ENCODE results near the gene MSTO1.
A peak's percentile ranks its signal among the peaks of the same experiment; 100 is the strongest.
"Not testable (repeated sequence)": the region's sequence is repeated elsewhere in the genome, so short reads cannot be mapped to it uniquely, and the experiment has no call there.

The MSTO1 gene

GRCh38 chr1:155622191-155622590, 12.2 kb downstream of the MSTO1 start:
- DNase-seq: no peak

DNA sequence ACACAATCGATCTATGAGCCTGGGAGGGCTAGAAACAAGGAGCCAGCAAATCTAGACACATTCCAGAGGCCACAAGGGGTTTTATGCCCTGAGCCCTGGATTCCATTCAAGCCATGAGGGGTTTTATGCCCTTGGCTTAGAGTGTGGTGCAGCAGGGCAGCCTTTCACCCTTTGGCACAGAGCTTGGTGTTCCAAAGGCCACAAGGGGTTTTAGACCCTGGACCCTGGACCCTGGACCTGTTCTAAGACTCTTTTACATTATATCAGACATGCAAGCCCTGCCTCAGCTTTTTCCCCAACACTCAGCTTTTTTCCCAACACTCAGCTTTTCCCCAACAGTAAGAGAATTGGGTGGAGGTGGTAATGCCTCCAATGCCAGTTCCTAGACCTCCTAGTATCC, 13.3 kb downstream of the MSTO1 start:
- DNase-seq: no peak

- DNase-seq: not testable (repeated sequence)
Measured at GRCh38 chr1:155626428-155626827, 16.4 kb downstream of the MSTO1 start.

- no peak for DNase-seq
Measured at GRCh38 chr1:155636397-155637153, 26.6 kb downstream of the MSTO1 start.

GRCh38 chr1:155640367-155640766, 30.3 kb downstream of the MSTO1 start:
- DNase-seq: no peak

GRCh38 chr1:155642559-155643180, 32.7 kb downstream of the MSTO1 start:
- DNase-seq: not testable (repeated sequence)

DNA sequence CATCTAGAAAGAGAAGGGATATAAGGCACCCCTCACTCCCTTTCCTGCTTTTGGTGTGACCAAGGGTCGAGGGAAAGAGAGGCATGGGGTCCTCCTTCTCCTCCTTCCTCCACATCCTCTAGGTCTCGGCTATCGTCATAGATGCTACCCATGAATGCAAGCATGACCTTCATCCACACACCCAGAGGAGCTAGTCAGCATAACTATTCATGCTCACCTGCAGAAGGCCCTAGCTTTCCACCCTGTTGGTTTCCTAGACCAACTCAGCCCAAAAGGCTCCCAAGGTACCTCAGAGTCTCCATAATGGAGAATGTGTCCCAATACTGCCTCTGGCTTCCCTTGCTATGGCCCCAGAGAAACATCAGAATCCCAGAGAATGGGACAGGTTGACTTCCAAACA, 33.2 kb downstream of the MSTO1 start:
- DNase-seq: no peak

GRCh38 chr1:155645034-155645598, 35.1 kb downstream of the MSTO1 start:
- DNase-seq: peak; percentile 73

GRCh38 chr1:155645648-155646047, 35.6 kb downstream of the MSTO1 start:
- no peak for DNase-seq

GRCh38 chr1:155646307-155646706, 36.3 kb downstream of the MSTO1 start:
- no peak for DNase-seq

DNA sequence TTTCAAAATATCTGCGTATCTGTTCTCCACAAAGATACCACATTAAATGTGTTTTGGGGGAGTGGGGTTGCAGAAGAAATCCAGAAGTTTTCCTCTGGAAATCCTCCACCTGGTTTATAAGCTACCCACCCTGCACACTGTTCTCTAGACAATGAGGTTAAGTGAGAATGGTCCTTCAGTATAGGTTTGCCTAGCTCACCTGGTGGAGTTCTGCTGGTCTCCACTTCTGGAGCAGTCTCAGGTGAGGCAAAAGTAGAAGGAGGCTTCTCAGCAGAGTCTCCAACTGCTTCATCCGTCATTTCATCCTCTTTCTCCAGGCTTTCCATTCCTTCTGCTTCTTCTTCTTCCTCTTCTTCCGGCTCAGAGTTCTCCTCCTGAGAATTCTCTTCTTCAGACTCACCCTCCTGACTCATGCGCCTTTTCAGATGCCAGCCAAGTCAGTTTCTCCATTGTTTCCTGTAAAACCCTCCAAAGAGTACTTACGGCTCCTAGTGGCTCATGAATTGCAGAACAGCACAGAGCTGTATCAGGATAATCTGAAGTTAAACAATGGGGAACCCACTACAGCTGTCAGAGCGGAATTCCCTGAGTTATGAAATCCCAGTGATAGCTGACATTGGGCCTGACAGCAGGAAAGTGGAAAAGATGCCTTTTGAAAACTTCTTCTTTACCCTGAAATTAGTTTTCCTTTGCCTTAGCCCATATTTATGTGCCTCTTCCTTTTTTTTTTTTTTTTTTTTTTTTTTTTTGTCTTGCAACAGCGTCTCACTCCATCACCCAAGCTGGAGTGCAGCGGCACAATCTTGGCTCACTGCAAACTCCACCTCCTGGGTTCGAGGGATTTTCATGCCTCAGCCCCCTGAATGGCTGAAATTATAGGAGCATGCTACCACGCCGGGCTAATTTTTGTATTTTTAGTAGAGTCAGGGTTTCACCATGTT, 38.5 kb downstream of the MSTO1 start:
- DNase-seq: peak; percentile 47

DNA sequence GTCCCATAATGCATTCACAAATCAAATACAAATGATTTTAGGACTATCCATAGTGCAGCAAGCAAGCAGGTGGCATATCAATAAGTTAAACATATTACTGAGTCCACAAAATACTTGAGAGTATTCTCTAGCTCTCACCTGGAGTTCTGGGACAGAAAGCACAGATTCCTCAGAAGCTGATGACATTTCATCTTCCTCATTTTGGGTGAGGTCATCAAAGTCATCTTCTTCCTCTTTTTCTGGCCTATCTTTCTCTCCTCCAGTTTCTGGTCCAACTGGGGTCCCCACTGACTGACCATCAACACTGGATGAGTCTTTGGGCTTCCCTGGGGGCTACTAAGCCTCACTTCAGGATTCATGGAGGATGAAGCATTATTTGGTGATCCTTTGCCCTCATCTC, 39.7 kb downstream of the MSTO1 start:
- no peak for DNase-seq

DNA sequence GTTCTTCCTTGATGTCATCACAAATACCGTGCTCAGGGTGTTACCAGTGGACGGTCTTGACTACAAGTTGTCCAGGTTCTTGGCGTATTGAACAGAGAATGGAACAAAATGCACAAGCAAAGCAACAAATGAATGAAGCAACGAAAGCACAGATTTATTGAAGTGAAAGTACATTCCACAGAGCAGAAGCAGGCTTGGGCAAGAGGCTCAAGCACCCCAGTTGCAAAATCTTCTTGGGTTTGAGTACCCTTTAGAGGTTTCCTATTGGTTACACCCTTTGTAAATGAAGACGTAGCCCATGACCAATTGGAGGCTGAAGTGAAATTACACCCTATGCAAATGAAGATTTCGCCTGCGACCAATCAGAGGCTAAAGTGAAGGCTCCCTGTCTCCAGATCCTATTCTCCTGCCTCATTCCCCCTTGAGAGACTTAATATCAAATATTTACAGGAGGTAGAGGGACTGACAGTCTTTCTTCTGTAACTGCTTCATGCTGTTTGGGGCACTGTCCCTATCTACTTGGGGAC, 40.3 kb downstream of the MSTO1 start:
- DNase-seq: peak; percentile 21

DNA sequence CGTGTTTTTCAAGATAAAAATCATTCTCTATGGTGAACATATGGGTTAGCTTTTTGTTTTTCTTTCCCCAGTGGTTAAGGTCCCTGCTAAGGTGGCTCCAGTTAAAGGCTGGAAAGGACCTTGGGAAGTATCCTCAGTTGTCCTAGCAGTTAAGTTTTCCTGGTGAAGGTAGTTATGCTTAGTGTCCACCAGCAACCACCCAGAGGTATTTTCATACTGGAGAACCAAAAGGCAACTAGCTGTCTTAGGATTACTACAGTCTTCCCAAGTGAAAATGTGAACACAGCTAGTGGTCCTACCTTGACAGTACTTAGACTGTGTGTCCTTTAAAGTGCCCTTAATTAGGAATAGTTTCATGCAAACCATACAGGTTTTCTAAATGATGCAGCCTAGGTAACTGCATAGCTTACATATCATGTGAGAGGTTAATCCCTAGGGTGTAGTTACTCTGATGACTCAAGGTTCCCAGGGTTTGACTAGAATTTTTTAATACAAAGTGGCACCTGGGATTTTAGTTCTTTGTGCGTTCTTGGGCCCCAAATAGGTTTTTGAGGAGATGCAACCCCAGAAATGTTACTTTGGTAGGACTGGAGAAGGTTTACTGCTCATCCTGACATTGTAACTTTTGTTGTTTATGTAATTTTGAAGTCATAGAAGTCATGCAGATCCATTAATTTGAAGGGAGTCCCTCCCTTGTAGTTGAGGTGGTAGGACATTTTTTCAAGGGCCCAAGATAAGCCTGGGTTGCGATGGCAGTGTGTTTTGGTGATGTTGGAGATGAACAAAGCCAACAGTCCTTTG, 42.0 kb downstream of the MSTO1 start:
- DNase-seq: no peak

DNA sequence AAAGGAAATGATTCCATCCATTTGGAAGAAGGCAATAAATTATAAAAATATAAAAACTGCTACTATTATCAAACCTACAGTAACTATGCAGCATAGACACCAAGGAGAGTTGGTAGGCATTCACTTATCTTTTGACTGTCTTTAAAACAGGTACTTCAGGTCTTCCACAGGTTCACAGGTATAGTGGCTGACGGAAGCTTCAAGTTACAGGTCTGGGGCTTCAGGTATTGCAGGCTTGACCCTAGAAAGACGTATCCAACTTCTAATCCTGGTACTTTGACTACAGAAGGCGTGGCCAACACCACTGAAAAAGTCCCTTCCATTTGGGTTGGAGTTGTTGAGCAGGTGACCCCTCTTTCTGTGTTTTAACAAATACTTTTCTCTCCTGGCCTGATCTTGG, 42.9 kb downstream of the MSTO1 start:
- DNase-seq: no peak

GRCh38 chr1:155657463-155657862, 47.4 kb downstream of the MSTO1 start:
- peak; percentile 19 for DNase-seq

DNA sequence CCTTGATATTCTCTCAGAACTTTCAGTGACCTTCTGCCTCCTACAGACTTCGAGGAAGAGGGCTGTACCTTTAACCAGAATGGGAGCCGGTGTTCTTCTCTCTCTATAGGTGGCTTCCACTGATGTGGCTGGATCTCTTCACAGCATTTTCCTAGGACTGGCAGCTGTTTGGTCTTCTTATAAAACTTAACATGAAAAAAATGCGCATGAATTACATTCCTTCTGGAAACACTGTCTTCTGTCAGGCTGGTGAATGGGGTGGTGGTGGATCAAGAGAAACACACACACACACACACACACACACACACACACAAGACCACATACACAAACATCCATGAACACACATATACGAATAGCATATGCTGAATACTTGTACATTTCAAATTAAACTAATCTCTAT, 51.2 kb downstream of the MSTO1 start:
- DNase-seq: not testable (repeated sequence)
